KMS-11 (cell line): ENCODE results near the gene PLCD1.
"Not testable (repeated sequence)": the region's sequence is repeated elsewhere in the genome, so short reads cannot be mapped to it uniquely, and the experiment has no call there.

Experiments used
- H2AFZ ChIP-seq: fragments of 200-600 bp; sonication (generic); 2 replicates; pipeline ENCODE4 v1.6.1; 2016; ENCODE audit warnings: antibody characterized with exemption, mixed run types, low read depth
- H3K27ac ChIP-seq: fragments of 200-600 bp; sonication (generic); 2 replicates; pipeline ENCODE4 v1.6.1; 2016; ENCODE audit warnings: mild to moderate bottlenecking, mixed run types
- H3K27me3 ChIP-seq: fragments of 200-600 bp; sonication (generic); 2 replicates; pipeline ENCODE4 v1.6.1; 2017; ENCODE audit warnings: mild to moderate bottlenecking, low read depth, mixed run types, moderate library complexity; ENCODE audit not compliant: insufficient read depth
- H3K36me3 ChIP-seq: fragments of 200-600 bp; sonication (generic); 2 replicates; pipeline ENCODE4 v1.6.1; 2017; ENCODE audit warnings: mild to moderate bottlenecking, mixed run types; ENCODE audit not compliant: insufficient read depth
- H3K4me1 ChIP-seq: fragments of 200-600 bp; sonication (generic); 2 replicates; pipeline ENCODE4 v1.6.1; 2016; ENCODE audit warnings: mild to moderate bottlenecking, low read depth, mixed run types; ENCODE audit not compliant: poor library complexity, severe bottlenecking
- H3K4me2 ChIP-seq: fragments of 200-600 bp; sonication (generic); 2 replicates; pipeline ENCODE4 v1.7.0; 2016; ENCODE audit warnings: mild to moderate bottlenecking, mixed run types
- H3K4me3 ChIP-seq: fragments of 200-600 bp; sonication (generic); IDR thresholded peaks from 2 replicates; pipeline ENCODE4 v1.6.1; 2017; ENCODE audit warnings: low read depth, low read length, mixed read lengths; ENCODE audit not compliant: insufficient read depth
- H3K79me2 ChIP-seq: fragments of 200-600 bp; sonication (generic); 2 replicates; pipeline ENCODE4 v1.6.1; 2016; ENCODE audit warnings: low read depth, mixed run types; ENCODE audit not compliant: insufficient read depth
- H3K9ac ChIP-seq: fragments of 200-600 bp; sonication (generic); 2 replicates; pipeline ENCODE4 v1.6.1; 2016; ENCODE audit warnings: mild to moderate bottlenecking, mixed run types
- H4K20me1 ChIP-seq: fragments of 200-600 bp; sonication (generic); 2 replicates; pipeline ENCODE4 v1.6.1; 2016; ENCODE audit warnings: mild to moderate bottlenecking, mixed run types; ENCODE audit not compliant: insufficient read depth
- TF ChIP-seq, protein P1 (sequence below): fragments of 200-600 bp; sonication (generic); conservative IDR thresholded peaks from 2 replicates; pipeline ENCODE4 v1.6.1; 2017; ENCODE audit warnings: low read depth, mild to moderate bottlenecking, antibody characterized with exemption, low read length, moderate library complexity, mixed read lengths

The PLCD1 gene

DNA sequence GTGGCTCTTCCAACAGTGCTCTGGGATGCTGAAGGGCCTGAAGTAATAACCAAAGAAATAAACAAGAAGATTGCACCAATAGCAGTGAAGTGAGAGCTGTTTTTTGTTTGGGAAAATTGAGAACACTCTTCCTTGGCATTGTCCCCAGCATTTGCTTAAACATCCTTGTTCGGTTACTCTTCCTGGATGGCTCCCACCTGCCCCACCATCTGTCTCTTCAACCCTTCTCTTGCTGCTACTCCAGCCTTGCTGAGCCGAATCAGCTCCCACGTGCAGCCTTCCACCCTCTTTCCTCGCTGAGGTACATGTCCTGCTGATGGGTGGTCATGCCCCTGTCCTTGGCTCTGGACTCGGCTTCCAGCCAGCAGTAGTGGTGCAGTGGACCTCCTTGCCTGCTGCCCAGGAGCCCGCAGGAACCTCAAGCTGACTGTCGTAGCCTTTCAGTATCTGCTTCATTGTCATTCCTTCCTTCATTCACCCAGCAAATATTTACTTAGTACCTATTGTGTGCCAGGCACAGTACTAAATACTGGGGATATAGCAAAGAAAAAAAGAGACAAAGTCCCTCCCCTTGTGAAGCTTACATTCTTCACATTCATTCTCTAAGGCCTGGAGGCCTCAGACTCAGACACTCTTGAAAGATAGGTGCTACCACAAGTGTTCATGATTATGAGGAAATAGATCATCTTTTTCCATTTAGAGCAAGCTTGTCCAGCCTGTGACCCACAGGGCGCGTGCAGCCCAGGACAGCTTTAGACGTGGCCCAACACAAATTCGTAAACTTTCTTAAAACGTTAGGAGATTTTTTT, 56.0 kb downstream of the PLCD1 start:
- TF ChIP-seq, protein P1, sequence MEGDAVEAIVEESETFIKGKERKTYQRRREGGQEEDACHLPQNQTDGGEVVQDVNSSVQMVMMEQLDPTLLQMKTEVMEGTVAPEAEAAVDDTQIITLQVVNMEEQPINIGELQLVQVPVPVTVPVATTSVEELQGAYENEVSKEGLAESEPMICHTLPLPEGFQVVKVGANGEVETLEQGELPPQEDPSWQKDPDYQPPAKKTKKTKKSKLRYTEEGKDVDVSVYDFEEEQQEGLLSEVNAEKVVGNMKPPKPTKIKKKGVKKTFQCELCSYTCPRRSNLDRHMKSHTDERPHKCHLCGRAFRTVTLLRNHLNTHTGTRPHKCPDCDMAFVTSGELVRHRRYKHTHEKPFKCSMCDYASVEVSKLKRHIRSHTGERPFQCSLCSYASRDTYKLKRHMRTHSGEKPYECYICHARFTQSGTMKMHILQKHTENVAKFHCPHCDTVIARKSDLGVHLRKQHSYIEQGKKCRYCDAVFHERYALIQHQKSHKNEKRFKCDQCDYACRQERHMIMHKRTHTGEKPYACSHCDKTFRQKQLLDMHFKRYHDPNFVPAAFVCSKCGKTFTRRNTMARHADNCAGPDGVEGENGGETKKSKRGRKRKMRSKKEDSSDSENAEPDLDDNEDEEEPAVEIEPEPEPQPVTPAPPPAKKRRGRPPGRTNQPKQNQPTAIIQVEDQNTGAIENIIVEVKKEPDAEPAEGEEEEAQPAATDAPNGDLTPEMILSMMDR, result no peak
- H2AFZ ChIP-seq, result no peak overlapping the region
- no peak overlapping the region for H3K9ac ChIP-seq
- H3K79me2 ChIP-seq, result no peaks in the 10 kb centered on the region
- no peaks in the 10 kb centered on the region for H3K4me1 ChIP-seq
- no peaks in the 10 kb centered on the region for H4K20me1 ChIP-seq
- H3K4me2 ChIP-seq, result no peak overlapping the region
- no peaks in the 10 kb centered on the region for H3K36me3 ChIP-seq
- H3K27me3 ChIP-seq, result no peaks in the 10 kb centered on the region
- H3K27ac ChIP-seq, result no peak overlapping the region
- H3K4me3 ChIP-seq, result no peak overlapping the region

DNA sequence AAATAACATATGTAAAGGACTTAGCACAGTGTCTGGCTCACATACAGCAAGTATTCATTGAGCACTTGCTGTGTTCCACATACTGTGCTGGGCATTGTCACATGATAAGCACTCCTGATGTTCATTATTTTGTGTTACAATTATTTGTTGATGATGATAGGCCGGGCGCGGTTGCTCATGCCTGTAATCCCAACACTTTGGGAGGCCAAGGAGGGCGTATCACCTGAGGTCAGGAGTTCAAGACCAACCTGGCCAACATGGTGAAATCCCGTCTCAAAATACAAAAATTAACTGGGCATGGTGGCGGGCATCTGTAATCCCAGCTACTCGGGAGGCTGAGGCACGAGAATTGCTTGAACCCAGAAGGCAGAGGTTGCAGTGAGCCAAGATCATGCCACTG, 57.4 kb downstream of the PLCD1 start:
- H3K36me3 ChIP-seq, H3K79me2 ChIP-seq, H4K20me1 ChIP-seq, H2AFZ ChIP-seq, H3K27ac ChIP-seq, H3K4me3 ChIP-seq, H3K4me1 ChIP-seq, H3K9ac ChIP-seq, H3K27me3 ChIP-seq, H3K4me2 ChIP-seq: not testable (repeated sequence)

DNA sequence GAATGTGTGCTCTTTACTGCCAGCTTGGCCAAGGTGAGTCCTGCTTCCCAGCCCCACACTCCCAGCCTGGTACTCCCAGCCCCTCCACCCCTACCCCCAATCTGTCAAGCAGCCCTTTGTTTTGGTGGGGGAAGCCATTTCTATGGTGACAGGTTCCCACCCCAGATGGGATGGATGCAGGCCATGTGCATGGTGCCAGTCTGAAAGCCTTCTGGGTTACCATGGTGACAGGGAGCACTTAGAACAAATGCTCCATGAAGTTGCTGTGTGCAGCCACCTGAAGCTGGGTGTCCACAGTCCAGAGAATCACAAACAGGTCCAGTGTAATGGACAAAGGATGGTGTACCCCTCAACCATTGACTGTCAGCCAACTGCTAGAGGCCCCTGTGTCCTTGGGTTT, 58.0 kb downstream of the PLCD1 start:
- Histone ChIP-seq H3K27ac (no peak overlapping the region), H3K9ac (no peak overlapping the region), H3K4me3 (no peak overlapping the region), H3K27me3 (no peaks in the 10 kb centered on the region), H4K20me1 (no peaks in the 10 kb centered on the region), H2AFZ (no peak overlapping the region), H3K36me3 (no peaks in the 10 kb centered on the region), H3K4me2 (no peak overlapping the region), H3K79me2 (no peaks in the 10 kb centered on the region), H3K4me1 (no peaks in the 10 kb centered on the region)
- TF ChIP-seq, protein P1, result no peak

DNA sequence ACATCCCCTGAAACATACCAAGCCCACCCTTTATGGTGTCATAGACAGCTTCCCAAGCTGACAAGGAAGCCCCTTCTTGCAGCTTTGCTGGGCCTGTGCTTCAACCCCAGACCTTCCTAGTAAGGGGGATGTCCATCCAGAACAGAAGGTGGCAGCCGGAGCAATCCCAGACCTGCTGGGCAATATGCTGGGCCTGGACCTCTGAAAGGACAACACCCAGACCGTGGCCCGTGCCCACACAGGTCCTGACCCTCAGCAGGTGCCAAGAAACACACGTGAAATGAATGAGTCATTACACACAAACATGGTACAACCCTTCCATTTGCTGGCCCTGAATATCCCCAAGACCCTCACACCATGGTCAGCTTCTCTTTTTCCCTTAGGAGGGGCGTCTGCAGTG, 58.6 kb downstream of the PLCD1 start:
- Histone ChIP-seq H3K36me3 (no peaks in the 10 kb centered on the region), H3K4me2 (no peak overlapping the region), H2AFZ (no peak overlapping the region), H3K27me3 (no peaks in the 10 kb centered on the region), H3K4me1 (no peaks in the 10 kb centered on the region), H3K79me2 (no peaks in the 10 kb centered on the region), H4K20me1 (no peaks in the 10 kb centered on the region), H3K4me3 (no peak overlapping the region), H3K9ac (no peak overlapping the region), H3K27ac (no peak overlapping the region)
- TF ChIP-seq, protein P1, result no peak

DNA sequence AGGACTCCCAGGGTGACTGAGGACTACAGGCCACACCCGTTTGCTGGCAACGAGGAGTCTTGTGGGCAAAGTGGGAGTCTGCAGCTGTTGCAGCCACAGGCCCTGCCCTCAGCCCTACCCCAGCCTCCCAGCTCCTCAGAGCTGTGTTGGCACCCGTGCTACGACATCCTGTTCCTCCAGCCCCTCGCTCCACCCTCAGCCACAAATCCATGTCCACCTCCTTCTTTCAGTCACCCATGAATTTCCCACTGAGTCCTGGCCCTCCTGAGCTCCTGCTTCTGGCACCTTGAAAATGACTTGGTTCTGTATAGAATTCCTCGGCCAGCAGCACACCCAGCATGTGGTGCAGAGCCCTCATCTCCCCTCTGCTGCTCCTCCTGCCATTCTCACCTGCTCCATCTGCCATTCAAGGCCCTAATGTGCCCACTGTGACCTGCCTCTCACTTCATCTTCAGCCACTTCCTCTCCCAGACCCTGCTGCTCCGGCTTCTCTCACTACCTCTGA, 59.8 kb downstream of the PLCD1 start:
- H2AFZ ChIP-seq, result no peak overlapping the region
- H3K4me1 ChIP-seq, result no peaks in the 10 kb centered on the region
- TF ChIP-seq, protein P1, result no peak
- no peaks in the 10 kb centered on the region for H3K36me3 ChIP-seq
- H3K9ac ChIP-seq, result no peak overlapping the region
- H3K27ac ChIP-seq, result no peak overlapping the region
- H3K4me2 ChIP-seq, result no peak overlapping the region
- H4K20me1 ChIP-seq, result no peaks in the 10 kb centered on the region
- H3K27me3 ChIP-seq, result no peaks in the 10 kb centered on the region
- no peaks in the 10 kb centered on the region for H3K79me2 ChIP-seq
- no peak overlapping the region for H3K4me3 ChIP-seq
